ENCODE results near the gene FGD5.

Gene FGD5

DNA sequence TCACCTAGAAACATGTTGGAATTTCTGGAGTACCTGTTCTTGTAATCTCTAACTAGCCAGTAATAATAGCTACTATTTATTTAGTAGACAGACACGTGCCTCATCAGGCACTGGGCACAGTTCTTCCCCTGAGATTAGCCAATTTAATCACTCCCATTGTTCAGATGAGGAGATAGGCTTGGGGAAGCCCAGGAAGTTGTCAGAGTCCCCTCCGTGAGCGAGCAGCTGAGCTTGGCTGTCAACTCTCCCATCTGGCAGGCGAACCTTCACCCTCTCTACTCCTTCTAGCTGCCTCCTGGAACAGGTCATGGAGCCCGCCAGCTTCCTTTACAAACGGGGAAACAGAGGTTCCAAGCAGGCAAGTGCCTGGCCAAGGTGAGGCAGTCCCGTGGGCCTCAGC, 31.1 kb upstream of the FGD5 start:
- DNase-seq (ENCODE audit: low read depth, low spot score): no peak

DNA sequence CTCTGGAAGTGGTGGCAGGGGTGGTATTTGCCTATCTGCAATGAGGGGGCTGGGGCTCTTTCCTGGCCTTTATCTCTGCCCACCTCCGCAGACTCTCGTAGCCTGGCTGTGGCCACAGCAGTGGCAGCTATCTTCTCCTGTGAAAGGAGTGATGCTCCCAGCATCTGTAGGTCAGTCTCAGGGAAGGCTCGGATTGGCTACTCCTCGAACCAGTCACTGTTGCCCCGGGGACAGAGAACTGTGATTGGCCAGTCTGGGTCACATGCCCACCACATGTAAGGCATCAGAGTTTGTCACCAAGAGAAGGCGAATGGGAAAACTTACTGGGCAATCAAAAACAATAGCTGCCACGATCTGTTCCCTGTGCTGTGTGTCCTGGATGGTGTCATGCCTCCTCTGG, 30.1 kb upstream of the FGD5 start:
- no peak for DNase-seq (ENCODE audit: low read depth, low spot score)

- no peak for DNase-seq (ENCODE audit: low read depth, low spot score)
Observed at GRCh38 chr3:14789221-14789620, 29.5 kb upstream of the FGD5 start.

- DNase-seq (ENCODE audit: low read depth, low spot score): no peak
Observed at GRCh38 chr3:14789640-14790285, 29.0 kb upstream of the FGD5 start.

GRCh38 chr3:14791343-14791945, 27.3 kb upstream of the FGD5 start:
- DNase-seq (ENCODE audit: low read depth, low spot score): no peak

DNA sequence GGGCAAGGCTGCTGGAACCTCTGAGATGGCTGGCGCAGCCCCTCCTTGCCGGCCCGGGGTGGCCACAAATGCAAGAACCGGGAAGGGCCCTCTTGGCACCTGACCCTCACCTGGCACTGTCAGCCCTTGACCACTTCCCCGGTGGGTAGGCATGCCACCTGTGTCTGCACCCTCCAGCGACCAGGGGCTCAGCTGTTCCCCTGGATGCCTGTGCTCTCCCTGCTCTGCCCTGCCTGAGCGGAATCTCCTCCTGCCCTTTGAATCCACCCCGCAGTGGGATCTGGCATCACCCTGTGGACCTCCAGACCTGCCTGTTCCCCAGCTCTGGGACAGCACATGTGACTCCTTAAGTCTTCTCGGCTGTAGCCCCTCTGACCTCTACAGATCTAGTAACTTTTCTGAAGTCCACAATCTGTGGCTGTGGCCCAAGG, 26.1 kb upstream of the FGD5 start:
- no peak for DNase-seq (ENCODE audit: low read depth, low spot score)

- DNase-seq (ENCODE audit: low read depth, low spot score): no peak
Observed at GRCh38 chr3:14793126-14793857, 25.5 kb upstream of the FGD5 start.

DNA sequence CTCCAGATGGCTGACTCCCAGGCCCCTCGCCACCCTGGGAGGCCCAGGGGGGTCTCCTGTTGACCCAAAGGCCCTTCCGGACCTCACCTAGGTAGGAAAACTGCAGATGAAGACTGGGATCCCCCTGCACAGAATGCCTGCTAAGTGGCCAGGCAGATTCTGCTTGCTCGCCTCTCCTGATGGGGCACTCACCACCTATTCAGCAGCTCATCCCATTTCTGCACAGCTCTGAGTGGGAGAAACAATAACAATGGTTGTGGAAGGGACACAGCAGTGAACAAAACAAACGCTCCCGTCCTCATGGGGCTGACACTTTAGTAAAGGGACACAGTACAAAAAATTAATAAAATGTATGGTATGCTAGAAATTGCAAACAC, 24.9 kb upstream of the FGD5 start:
- DNase-seq (ENCODE audit: low read depth, low spot score): no peak

- no peak for DNase-seq (ENCODE audit: low read depth, low spot score)
Observed at GRCh38 chr3:14794435-14794834, 24.3 kb upstream of the FGD5 start.

- no peak for DNase-seq (ENCODE audit: low read depth, low spot score)
Observed at GRCh38 chr3:14795996-14796395, 22.8 kb upstream of the FGD5 start.

DNA sequence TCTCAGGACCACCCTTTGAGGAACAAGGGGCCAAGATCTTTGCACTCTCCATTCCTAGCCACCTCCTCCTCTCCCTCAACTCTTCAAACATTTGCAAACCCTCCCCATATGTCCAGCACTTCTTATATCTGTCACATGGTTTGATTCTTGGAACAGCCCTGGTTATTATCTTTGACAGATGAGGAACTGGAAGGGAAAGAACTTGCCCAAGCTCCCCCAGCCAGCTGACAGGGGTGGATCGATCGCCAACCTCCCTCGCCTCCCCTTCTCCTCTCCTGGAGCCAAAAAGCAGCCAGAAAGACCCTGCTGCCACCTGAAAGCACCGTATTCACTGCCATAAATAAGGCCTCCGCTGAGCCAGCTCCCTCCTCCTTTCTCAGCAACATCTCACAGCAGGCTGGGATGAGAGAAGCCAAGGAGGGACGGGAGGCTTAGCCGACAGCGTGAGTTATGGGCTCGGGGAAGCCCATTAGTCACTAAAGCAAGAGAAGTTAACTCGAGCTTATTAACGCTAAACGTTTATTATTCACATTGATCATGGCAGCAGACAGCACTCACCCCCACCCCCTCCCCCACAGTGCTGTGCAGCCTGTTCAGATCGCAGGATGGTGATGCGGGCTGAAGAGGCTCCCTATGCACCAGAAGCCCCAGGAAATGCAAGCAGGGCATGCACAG, 22.2 kb upstream of the FGD5 start:
- DNase-seq (ENCODE audit: low read depth, low spot score): no peak

DNA sequence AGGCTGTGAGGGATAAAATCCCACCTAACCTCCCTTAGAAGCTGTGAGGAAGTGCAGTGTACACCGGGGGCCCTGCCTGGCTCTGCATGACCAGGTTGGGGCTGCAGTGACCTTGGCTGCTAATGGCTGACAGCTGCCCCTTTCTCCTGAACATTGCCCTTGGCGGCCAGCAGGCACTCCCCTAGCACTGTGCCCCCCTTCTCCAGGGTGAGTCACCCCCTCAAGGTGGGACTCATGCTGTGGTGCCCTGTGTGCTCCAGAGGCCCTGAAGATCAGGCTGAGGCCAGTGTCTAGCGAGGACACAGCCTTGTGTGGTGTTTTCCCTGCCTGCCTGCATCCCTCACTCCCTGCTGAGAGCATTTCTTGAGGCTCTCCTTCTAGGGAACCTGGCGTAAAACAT, 21.0 kb upstream of the FGD5 start:
- DNase-seq (ENCODE audit: low read depth, low spot score): no peak

GRCh38 chr3:14798231-14798630, 20.5 kb upstream of the FGD5 start:
- no peak for DNase-seq (ENCODE audit: low read depth, low spot score)

- DNase-seq (ENCODE audit: low read depth, low spot score): no peak
Observed at GRCh38 chr3:14799146-14799545, 19.6 kb upstream of the FGD5 start.

GRCh38 chr3:14801031-14801430, 17.7 kb upstream of the FGD5 start:
- DNase-seq (ENCODE audit: low read depth, low spot score): no peak

DNA sequence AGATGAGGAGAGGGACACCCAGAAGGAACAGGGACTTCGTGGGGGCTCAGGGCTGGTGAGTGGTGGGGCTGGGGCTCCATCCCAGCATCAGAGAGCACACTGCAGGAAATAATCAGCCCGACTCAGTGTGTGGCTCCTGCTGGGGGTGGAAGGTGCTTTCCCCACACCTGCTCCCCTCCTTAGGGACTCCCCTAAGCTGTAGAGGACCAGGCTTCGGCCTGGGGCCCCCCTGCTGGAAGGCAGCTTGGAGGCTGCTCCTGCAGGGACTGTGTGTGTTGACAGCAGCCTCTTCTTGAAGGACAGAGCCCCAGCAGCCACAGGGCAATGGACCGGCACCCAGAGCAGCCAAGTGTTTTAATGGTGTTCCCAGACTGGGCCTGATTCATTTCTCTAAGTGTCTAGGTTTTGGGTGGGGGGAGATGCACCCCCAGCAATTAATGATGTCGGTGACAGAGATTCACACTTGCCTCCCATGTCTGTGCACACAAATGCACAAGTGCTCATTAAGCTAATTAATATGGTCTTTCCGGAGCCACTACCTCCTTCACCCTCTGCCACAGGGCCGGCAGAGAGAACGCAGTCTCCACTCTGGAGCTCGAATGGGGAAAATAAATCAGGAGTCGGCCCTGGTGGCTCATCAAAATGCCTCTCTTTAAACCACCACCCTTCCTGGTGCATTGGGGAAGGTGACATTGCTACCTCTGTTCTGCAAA, 16.9 kb upstream of the FGD5 start:
- no peak for DNase-seq (ENCODE audit: low read depth, low spot score)

GRCh38 chr3:14802381-14802731, 16.4 kb upstream of the FGD5 start:
- no peak for DNase-seq (ENCODE audit: low read depth, low spot score)

DNA sequence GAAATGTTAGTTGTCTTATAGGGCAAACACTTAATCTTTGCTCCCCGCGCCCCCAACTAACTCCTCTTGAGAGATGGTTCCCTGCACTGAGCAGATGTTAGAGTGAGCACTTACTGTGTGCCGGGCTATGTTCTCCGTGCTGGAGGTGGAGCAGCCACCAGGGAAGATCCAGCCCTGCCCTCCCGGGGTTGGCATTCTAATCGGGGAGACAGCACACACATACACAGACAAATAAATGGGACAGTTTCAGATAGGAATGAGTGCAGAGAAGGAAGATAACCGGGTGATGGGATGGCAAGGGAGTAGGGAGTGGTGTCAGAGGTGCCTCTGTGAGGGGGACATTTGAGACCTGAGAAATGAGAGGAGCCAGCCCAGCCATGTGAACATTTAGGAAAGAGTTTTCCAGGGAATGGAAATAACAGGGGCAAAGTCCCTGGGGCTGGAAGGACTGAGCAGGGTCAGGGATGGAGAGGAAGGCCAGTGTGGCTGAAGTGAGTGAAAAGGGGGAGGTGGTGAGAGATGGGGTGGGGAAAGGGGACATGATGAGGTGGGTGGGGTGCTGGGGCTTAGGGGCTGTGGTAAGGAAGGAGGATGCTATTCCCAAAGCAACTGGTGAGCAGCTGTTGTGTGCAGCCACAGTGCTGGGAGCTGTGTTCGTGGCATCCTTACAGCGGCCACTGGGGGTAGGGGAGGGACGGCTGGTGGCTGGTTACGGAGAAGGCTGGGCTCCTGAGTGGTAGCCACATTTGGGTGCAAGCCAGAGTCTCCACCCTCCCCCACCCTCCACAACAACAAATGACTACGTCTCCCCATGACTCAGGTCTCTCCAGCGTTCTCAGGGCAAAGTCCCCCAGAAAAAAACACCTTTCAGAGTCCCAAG, 15.4 kb upstream of the FGD5 start:
- no peak for DNase-seq (ENCODE audit: low read depth, low spot score)

DNA sequence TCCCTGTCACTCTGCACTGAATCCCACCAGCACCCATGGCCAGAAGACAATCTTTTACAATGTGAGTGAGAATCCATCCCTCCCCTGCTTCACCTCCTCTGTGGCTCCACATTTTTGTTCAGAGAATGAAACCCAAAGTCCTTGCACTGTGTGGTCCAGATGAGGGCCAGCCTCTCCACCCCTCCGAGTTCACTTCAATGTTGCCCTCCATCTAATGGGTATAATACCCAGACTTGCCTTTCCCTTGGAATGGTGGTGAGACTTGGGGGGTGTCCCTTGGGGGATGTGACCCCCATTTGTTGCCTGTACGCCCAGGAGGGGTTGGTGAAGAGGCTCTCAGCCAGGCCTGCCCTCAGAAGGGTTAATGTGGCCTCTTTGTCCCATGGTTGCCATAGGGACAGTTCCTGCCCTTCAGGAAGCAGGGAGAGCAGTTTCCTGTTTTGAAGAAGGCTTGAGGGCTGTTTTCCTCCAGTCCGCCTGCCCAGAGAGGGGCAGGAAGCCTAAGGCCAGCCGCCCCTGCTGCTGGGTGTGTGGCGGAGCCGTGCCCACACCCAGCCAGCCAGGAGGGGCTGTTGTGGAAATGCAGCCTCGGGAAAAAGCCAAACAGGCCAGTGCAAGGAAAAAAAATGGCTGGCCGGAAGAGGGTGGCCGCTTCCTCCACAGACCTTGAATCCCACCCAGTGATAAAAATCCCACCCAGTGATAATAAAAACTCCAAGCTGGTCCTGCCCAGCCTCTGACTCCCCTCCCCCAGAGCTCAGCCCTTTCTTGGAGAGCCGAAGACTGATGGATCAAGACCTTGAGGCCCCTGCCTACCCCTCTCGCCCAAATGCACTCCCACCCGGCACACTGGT, 14.6 kb upstream of the FGD5 start:
- DNase-seq (ENCODE audit: low read depth, low spot score): no peak

Data from activated naive CD8-positive, alpha-beta T cell treated with anti-CD3 and anti-CD28 coated beads, Interleukin-2, amount 50 U/mL, for 16 hours (primary cell).